ENCODE measurements around the gene RFX2. TPM values are rescaled to one million over a fixed set of nuclear protein-coding genes. Genes with fewer than 3 reads are reported as not detected.

Gene RFX2
- total and polyA plus RNA-seq, 9 of the 15 experiments (the other 6 are each of a cell fraction or from before 2014, with no cell fraction given) = 3.6 to 18.7 (median 8.7) TPM

- Histone ChIP-seq H3K4me2 (ENCODE audit: insufficient read depth, low read length) (no peak overlapping the region), H3K9ac (ENCODE audit: insufficient read depth in 1 of 2, low read depth in 2 of 2, low read length in 2 of 2) (peak overlapping the region in 1 of 2 experiments; percentile 28; a peak in 2 of 4 replicates), H2AFZ (ENCODE audit: low read depth, low read length) (no peak overlapping the region), H3K27ac (ENCODE audit: extremely low read depth, low read depth, low read length) (no peak overlapping the region), H3K9me1 (ENCODE audit: control insufficient read depth, insufficient read depth, low read length) (no peaks in the 10 kb centered on the region), H3K9me3 (replicated peaks; ENCODE audit: control insufficient read depth, insufficient read depth, low read depth, low read length) (no peaks in the 10 kb centered on the region), H3K27me3 (ENCODE audit: control insufficient read depth in 2 of 2, insufficient read depth in 2 of 2, low read length in 2 of 2) (no peaks in the 10 kb centered on the region), H3K79me2 (ENCODE audit: control insufficient read depth, insufficient read depth, low read length) (no peaks in the 10 kb centered on the region), H3K4me1 (replicated peaks in 1 of 2; ENCODE audit: control insufficient read depth in 2 of 2, insufficient read depth in 2 of 2, low read length in 2 of 2) (peaks cover 0 to 33% of the 10 kb centered on the region in 2 experiments; a peak in 2 of 5 replicates), H3K4me3 (no peak overlapping the region), H4K20me1 (replicated peaks; ENCODE audit: control insufficient read depth, insufficient read depth, low read length) (no peaks in the 10 kb centered on the region), H3K36me3 (ENCODE audit: control insufficient read depth, insufficient read depth, low read length) (no peaks in the 10 kb centered on the region)
- intact Hi-C loops (cut with micrococcal nuclease) = no loop called here
- FAIRE-seq (no peak), DNase-seq (ENCODE audit: extremely low read depth in 1 of 4, low spot score in 3 of 4) (no peak), ATAC-seq (no peak)
- no peak for TF ChIP-seq ZC3H4 (CRISPR knock-in tag; IDR thresholded peaks at IDR 0.05; ENCODE audit: borderline replicate concordance)
- no peak for TF ChIP-seq FOXK1 (CRISPR knock-in tag; IDR thresholded peaks at IDR 0.05; ENCODE audit: borderline replicate concordance)
- TF ChIP-seq NFIC (IDR thresholded peaks at IDR 0.05) = no peak
- TF ChIP-seq ERF (CRISPR knock-in tag; IDR thresholded peaks at IDR 0.05) = no peak
- TF ChIP-seq ILK (tag; IDR thresholded peaks at IDR 0.05; ENCODE audit: borderline replicate concordance, low read depth) = no peak
- TF ChIP-seq KDM1A (IDR thresholded peaks at IDR 0.05) = no peak
- no peak for TF ChIP-seq KHSRP (IDR thresholded peaks at IDR 0.05)
- TF ChIP-seq CREB3L1 (IDR thresholded peaks at IDR 0.05; ENCODE audit: borderline replicate concordance, low read depth) = no peak
- TF ChIP-seq, protein P1, sequence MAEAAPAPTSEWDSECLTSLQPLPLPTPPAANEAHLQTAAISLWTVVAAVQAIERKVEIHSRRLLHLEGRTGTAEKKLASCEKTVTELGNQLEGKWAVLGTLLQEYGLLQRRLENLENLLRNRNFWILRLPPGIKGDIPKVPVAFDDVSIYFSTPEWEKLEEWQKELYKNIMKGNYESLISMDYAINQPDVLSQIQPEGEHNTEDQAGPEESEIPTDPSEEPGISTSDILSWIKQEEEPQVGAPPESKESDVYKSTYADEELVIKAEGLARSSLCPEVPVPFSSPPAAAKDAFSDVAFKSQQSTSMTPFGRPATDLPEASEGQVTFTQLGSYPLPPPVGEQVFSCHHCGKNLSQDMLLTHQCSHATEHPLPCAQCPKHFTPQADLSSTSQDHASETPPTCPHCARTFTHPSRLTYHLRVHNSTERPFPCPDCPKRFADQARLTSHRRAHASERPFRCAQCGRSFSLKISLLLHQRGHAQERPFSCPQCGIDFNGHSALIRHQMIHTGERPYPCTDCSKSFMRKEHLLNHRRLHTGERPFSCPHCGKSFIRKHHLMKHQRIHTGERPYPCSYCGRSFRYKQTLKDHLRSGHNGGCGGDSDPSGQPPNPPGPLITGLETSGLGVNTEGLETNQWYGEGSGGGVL (CRISPR knock-in tag; IDR thresholded peaks at IDR 0.05) = no peak
- no peak for TF ChIP-seq POLR2G (IDR thresholded peaks at IDR 0.05; ENCODE audit: low read depth, low read length)
- TF ChIP-seq CTBP1 (IDR thresholded peaks at IDR 0.05; ENCODE audit: borderline replicate concordance) = no peak
- 82% methylated on average over 32 of the region's 37 CpGs for WGBS (ENCODE audit: insufficient coverage, low coverage, missing lambda C conversion rate)
- ChIA-PET POLR2A (interaction anchor here (0.6 to 1.0 kb wide), 2 partner anchors 112 to 145 kb away, joined by 3 to 4 read pairs; no protein-coding TSS in a partner anchor), CTCF (ENCODE audit: low intra/inter-chr PET ratio) (no interaction called here)
- in situ Hi-C loops (cut with MboI) = no loop called here
- no TSS peak for BruUV-seq (replicated peaks)
Observed at GRCh38 chr19:5996623-5997320, 113.5 kb downstream of the RFX2 start.
